ENCODE data around the gene SSTR4.

The SSTR4 gene

DNA sequence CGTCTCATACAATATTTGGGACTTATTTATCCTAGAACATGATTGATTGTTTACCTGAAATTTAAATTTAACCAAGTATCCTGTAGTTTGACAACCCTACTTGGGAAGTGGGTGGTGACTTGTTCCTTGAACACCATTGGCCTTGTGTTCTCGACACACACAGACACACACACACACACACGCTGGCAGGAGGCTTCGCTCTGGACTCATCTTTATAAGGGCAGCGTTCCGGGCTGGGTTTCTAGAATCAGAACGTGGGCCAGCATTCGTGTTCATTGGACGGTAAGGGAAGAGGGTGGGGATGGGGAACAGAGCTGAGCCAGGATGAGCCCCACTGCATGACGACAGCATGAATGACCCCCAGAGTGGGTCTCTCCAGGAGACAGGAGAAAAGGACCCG, 16.2 kb upstream of the SSTR4 start:
- no peak for DNase-seq (ENCODE audit: low read depth)

- no peak for DNase-seq (ENCODE audit: low read depth)
Measured at GRCh38 chr20:23019403-23019802, 15.7 kb upstream of the SSTR4 start.

DNA sequence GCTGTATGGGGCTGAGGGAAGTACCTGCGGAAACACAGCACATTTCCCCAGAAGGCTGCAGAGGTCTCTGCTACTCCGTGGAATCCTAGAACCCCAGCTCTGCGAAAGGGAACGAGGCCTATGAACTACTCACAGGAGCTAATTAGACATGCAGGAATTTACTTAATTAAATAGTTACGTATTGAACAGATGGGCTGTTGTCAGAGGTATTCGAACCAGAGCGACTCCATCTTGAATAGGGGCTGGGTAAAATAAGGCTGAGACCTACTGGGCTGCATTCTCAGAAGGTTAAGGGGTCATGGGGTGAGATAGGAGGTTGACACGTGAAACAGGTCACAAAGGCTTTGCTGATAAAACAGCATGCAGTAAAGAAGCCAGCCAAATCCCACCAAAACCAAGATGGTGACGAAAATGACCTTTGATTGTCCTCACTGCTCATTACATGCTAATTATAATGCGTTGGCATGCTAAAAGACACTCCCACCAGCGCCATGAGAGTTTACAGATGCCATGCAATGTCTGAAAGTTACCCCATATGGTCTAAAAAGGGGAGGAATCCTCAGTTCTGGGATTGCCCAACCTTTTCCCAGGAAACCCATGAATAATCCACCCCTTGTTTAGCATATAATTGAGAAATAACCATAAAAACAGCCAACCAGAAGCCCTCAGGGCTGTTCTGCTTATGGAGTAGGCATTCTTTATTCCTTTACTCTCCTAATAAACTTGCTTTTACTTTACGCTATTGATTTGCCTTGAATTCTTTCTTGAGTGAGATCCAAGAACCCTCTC, 14.7 kb upstream of the SSTR4 start:
- no peak for DNase-seq (ENCODE audit: low read depth)

DNA sequence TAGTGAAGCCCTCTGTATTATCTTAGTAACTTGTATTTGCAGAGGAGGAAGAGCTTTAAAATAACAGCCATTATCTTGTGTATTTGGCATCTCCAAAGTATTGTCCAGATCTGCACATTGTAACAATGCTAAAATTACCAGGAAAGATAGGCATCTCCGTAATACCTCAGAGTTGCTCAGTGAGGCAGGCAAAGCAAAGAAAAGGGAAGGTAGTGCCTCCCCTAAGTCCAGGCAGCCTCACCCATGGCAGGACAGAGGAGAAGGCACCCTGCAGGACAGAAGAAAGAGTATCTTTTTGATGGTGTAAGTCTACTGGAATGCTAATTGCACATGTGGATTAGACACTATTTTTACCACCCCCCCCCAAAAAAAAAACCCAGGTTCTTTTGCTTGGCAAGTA, 13.6 kb upstream of the SSTR4 start:
- DNase-seq (ENCODE audit: low read depth), result no peak

DNA sequence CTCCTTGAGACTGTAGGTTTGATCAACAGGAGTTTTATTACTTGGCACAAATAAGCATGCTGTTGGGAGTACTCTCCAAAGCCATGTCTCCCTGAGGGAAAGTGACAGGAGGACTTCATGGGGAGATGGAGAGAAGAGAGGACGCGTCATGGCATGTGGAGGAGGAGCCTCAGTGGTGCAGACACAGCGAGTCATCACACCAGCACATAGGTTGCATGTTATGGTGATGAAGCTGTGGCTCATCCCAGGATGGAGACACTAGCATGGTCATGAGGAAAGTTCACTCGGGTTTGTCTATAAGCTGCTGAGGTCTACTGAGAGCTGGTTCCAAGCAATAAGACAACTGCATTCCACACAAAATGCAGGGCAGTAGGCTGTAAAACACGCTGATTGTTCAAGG, 13.2 kb upstream of the SSTR4 start:
- DNase-seq (ENCODE audit: low read depth), result no peak

DNA sequence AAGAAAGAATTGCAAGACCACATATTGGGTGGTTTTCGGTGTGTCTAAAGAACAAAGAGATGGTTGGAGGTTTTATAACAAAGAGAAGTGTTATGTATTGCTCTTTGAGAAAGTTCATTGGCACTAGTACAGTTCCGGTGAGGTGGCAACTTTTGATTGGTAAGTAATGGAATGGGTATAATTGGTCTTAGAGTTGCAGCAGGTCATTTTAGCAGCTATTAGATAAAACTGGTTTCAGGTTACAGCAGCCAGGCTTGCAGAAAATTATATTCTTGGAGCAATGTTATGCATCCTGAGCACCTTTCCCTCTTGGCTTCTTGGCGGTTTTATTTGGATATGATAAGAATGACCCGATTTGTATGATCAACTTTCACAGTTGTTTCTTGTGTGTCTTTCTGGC, 12.3 kb upstream of the SSTR4 start:
- no peak for DNase-seq (ENCODE audit: low read depth)

- no peak for DNase-seq (ENCODE audit: low read depth)
Measured at GRCh38 chr20:23023621-23024177, 11.4 kb upstream of the SSTR4 start.

DNA sequence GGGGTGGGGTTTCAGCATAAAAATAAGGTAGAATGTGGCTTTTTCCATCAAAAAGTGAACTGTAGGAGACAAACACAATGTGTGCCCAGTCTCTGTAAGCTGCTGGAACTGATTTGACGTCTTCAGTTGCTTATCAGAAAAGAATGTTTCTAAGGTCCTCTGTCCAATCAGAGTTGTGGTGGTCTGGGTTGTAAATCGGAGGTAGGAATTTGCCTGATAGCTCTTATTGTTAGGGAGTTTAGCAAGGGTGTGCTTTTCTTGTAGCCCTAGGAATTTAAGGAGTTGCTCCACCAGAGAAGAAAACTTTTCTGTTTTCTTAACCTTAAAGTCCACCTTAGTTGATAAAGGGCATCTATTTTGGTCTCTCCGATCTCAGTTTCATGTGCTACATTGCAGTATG, 10.4 kb upstream of the SSTR4 start:
- no peak for DNase-seq (ENCODE audit: low read depth)

- DNase-seq (ENCODE audit: low read depth), result peak; percentile 71
Measured at GRCh38 chr20:23025503-23025902, 9.6 kb upstream of the SSTR4 start.

DNA sequence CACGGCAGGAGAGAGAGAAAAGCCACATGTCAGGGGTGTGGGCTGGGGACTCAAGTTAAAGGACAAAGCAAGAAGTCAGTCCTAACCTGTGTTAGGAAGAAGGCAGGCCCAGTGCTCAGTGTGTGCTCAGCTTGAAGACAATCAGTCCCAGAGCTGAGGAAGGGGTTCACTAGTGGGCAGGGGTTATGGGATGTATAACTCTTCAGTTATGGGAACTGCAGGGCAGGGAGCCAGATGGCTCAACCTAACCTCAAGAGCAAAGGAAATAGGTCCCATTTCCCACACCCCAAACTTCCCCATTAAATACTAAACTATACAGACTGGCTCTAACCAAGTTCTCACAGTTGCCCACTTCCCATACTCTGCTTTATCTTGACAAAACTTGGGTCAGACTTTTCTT, 7.4 kb upstream of the SSTR4 start:
- no peak for DNase-seq (ENCODE audit: low read depth)

DNA sequence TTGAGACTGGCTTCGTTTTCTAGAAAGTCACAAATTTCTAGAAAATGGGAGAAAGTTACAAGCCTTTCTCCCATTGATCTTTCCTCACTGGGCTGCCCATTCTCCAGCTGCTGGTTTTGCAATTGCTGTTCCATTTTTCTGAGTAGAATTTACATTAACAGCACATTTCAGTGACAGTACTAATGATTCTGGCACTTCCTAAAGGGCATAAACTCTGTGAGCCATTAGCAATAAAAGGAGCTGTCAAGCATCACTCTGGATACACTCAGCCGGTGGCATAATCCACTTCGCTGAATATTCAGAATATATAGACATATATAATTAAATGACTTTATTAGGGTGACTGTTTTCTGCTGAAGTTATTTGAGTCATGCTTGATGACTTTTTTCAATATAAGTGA, 6.7 kb upstream of the SSTR4 start:
- no peak for DNase-seq (ENCODE audit: low read depth)

DNA sequence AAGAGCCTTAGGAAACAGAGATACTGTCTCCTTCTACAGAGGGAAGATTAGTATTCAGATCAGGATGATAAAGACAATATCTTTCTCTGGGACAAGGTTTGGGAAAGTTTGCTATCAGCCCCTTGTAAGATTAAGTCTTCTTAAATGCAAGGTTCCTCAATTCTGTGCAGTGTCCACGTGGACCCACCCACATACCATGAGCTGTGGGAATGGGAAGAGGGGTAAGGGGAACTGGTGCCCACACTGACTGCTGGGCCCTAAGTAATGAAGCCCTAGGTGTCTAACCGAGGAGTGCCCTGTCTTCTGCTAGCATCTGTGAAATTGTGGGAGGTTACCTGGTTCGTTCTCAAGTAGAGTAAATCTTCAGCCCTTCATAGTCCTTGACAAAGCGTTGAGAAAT, 5.8 kb upstream of the SSTR4 start:
- no peak for DNase-seq (ENCODE audit: low read depth)

DNA sequence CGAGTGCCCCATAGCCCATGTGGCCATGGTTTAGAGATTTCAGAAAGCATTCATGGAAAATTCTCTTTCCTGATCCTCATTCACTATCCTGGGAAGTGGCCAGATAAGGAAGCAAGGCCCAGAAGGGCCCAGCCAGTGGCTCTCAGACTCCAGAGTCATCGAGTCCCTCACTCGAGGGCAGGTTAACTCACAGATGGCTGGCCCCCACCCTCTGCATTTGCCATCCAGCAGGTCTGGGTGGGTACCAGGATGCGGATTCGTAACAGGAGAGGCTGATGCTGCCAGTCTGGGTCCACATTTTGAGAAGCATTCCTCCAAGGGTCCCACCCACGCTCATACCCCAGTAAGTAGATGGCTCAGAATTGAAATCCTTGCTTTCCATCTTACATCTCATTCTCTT, 3.8 kb upstream of the SSTR4 start:
- DNase-seq (ENCODE audit: low read depth), result no peak

DNA sequence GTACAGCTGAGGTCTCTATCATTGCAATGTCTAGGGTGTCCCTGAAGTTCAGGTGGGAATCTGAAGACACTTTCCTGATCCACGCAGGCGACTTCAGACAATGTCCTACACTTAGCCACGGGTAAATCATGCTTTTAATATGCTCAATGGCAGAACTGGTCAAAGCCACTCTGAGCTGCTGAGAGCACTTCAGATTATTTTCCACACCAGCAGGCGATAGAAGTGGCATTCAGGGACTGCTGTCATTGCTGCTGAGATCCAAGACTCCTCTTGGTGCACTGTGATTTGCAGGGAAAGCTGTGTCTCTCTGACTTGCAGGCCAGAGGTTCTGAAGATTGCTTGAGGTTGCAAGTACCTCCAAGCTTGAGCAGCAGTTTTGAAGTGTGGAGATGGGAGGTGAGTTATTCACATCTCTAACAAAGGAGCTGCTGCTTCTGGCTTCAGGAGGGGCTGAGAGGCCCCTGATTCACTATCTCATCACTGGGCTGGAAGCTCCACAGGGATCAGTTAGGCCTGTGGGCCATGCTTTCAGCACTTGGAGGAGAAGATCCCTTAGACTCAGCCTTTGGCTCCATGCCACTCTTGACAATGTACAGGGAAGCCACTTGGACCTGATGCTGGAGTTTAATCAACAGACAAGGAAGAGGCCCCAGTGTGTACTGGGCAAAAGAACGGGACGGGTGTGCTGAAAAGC, 2.9 kb upstream of the SSTR4 start:
- no peak for DNase-seq (ENCODE audit: low read depth)

DNA sequence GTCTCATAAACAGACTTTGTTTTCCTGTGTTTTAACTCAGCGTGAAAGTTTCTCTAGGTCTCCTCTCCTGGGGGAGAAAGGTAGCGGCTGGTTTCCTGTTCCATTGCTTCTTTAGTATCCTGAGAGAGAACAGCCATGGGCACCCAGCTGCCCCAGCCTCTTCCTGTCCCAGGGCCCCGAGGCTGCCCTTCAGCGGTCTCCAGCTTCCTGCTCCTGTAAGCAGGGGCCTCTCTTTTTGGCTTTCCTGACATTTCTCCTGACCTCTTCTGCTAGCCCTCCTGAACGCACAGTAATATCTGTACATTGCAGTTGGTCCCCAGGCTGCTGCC, 2.4 kb upstream of the SSTR4 start:
- DNase-seq (ENCODE audit: low read depth), result no peak

DNA sequence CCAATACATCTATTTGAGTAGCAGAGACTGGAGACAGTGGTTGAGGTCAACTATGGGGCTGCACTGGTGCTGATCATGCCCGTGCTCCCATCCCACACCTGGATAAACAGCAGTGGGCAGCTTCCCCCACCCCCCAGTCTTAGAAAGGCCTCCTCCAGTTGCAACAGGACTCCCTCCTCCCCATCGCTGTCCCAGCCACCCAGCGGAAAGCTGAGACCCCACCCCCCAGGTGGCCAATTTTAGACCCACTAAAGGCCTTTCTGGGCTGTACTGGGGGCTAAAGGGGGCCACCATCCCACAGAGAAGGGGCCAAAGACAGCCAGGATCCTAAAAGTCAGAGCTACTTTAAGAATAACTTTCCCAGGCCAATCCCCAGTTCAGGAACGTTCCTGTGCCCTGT, 1.2 kb upstream of the SSTR4 start:
- DNase-seq (ENCODE audit: low read depth), result no peak

DNA sequence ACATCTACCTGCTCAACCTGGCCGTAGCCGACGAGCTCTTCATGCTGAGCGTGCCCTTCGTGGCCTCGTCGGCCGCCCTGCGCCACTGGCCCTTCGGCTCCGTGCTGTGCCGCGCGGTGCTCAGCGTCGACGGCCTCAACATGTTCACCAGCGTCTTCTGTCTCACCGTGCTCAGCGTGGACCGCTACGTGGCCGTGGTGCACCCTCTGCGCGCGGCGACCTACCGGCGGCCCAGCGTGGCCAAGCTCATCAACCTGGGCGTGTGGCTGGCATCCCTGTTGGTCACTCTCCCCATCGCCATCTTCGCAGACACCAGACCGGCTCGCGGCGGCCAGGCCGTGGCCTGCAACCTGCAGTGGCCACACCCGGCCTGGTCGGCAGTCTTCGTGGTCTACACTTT, 619 bp downstream of the SSTR4 start:
- no peak for DNase-seq (ENCODE audit: low read depth)

- DNase-seq (ENCODE audit: low read depth), result no peak
Measured at GRCh38 chr20:23036371-23036770, 1.3 kb downstream of the SSTR4 start.

GRCh38 chr20:23037017-23037481, 1.9 kb downstream of the SSTR4 start:
- DNase-seq (ENCODE audit: low read depth), result no peak

DNA sequence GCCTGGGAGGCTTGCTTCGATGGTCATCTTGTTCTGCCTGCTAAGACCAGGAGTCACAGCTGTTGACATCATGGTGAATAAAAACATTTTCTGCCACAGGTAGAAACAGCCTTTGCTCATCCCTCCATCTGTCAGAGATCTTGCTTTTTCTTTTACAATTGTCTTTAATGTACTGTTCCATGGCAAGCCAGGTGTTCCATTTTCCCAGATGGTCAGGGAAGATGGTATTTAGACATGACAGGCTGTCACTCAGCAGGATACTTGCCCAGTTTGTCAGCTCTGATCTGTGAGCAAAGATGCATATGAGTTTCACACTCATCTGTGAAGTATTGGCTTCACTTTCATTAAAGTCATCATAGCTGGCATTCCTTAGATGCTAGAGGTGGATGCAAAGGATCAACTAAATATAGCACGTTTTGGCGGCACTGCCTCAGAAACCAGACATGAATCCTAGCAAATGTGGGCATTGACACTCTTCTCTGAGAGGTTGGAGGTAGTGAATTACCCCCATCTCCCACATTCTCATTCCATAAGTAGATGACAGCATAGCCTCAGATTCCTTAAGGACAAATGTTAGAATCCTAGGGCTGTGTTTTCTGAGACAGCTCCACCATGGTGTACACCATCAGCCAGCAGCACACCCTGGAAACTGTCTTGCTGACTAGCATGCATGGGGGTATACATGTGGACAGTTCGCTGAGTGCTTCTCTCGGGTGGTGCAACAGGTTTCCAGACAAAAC, 4.2 kb downstream of the SSTR4 start:
- no peak for DNase-seq (ENCODE audit: low read depth)

- DNase-seq (ENCODE audit: low read depth), result no peak
Measured at GRCh38 chr20:23039885-23040508, 4.9 kb downstream of the SSTR4 start.

DNA sequence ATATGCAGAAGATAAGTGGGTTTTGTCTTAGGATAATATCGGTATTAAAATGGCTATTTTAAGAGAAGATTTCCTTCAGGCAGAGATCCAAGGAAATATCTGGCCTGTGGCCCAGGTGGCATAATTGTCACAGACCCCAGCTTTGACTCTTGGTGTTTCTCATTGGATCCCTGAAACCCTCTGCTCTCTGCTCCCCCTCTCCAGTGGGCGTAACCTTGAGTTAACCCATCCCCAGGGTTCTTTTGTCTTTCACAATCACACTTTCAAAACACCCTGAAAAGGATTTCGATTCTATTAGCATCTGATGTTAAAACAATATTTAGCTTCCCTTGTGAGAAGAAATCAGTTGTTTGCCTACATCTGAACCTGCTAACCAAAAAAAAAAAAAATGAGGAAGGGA, 7.2 kb downstream of the SSTR4 start:
- DNase-seq (ENCODE audit: low read depth), result no peak

All from CMK (cell line).